ENCODE results near the gene CCIN.

- no peak for TF ChIP-seq RARB (CRISPR knock-in tag; IDR thresholded peaks at IDR 0.05)
- no peak for TF ChIP-seq KDM5A (IDR thresholded peaks at IDR 0.05)
- no peak for TF ChIP-seq BHLHE40 (IDR thresholded peaks at IDR 0.05; ENCODE audit: low read depth, low read length)
- TF ChIP-seq POLR2A (IDR thresholded peaks at IDR 0.05; ENCODE audit: low read length): no peak
- TF ChIP-seq CTCF (IDR thresholded peaks at IDR 0.05): no peak
- TF ChIP-seq MAZ (IDR thresholded peaks at IDR 0.05; ENCODE audit: borderline replicate concordance, low read depth, low read length): no peak
Measured at GRCh38 chr9:36174731-36175130, 5.5 kb downstream of the CCIN start.
